ENCODE data around the gene CD63.

Gene CD63

GRCh38 chr12:55720071-55720564 is 8.7 kb downstream of the CD63 start, which contains the start of gene RDH5:
TSS of gene RDH5 (plus strand) at chr12:55720393. CDS start at chr12:55721185, 792 bp downstream.
- DNase-seq, result no peak

GRCh38 chr12:55719371-55719770 is 9.4 kb downstream of the CD63 start:
- DNase-seq, result no peak

- no peak for DNase-seq
Observed at GRCh38 chr12:55718624-55719275, 10.1 kb downstream of the CD63 start.

- no peak for DNase-seq
Observed at GRCh38 chr12:55718015-55718414, 10.8 kb downstream of the CD63 start.

GRCh38 chr12:55717011-55718007 is 11.5 kb downstream of the CD63 start:
- peak; percentile 27 to 37 for DNase-seq

GRCh38 chr12:55716582-55716957 is 12.2 kb downstream of the CD63 start:
- no peak for DNase-seq

- DNase-seq, result peak; percentile 78 to 83
Observed at GRCh38 chr12:55715833-55716581, 12.8 kb downstream of the CD63 start, which contains the start of gene BLOC1S1. TSS of gene BLOC1S1 (plus strand) at chr12:55716046. CDS start at chr12:55716052, 6 bp downstream.

- DNase-seq, result no peak
Observed at GRCh38 chr12:55715169-55715764, 13.5 kb downstream of the CD63 start.

GRCh38 chr12:55713721-55714120 is 15.1 kb downstream of the CD63 start:
- no peak for DNase-seq

GRCh38 chr12:55712700-55713415 is 16.0 kb downstream of the CD63 start:
- no peak for DNase-seq

GRCh38 chr12:55711786-55712553 is 16.8 kb downstream of the CD63 start:
- DNase-seq, result no peak

GRCh38 chr12:55708695-55709233 is 20.0 kb downstream of the CD63 start:
- peak in 1 of 2 donors; percentile 42 for DNase-seq

GRCh38 chr12:55707841-55708694 is 20.7 kb downstream of the CD63 start, which contains the start of gene ITGA7:
TSS of gene ITGA7 (minus strand) at chr12:55707904. CDS start at chr12:55707682, 222 bp downstream.
- DNase-seq, result no peak

- no peak for DNase-seq
Observed at GRCh38 chr12:55707219-55707671, 21.6 kb downstream of the CD63 start.

- DNase-seq, result no peak
Observed at GRCh38 chr12:55706568-55707218, 22.1 kb downstream of the CD63 start.

- DNase-seq, result no peak
Observed at GRCh38 chr12:55705782-55706402, 22.9 kb downstream of the CD63 start.

GRCh38 chr12:55704824-55705718 is 23.7 kb downstream of the CD63 start:
- DNase-seq, result no peak
